Measurements from ENCODE around the gene CDK14. TPM values are rescaled to one million over a fixed set of nuclear protein-coding genes. Genes with fewer than 3 reads are reported as not detected.

Gene CDK14
- polyA plus RNA-seq, 1 donor from 2014 or later, result 25.1 TPM

GRCh38 chr7:90758933-90759562 lies 162.9 kb downstream of the CDK14 start:
- no peak overlapping the region for H2AFZ ChIP-seq (ENCODE audit: low read depth, low read length)
- H3K79me2 ChIP-seq (replicated peaks; ENCODE audit: insufficient read depth, low read length), result no peaks in the 10 kb centered on the region
- H3K9ac ChIP-seq (ENCODE audit: low read length), result no peak overlapping the region
- no peak overlapping the region for H3K4me3 ChIP-seq (ENCODE audit: low read length)
- H3F3A ChIP-seq (ENCODE audit: insufficient read depth, low read length, poor library complexity, severe bottlenecking), result no peaks in the 10 kb centered on the region
- no peaks in the 10 kb centered on the region for H3K36me3 ChIP-seq (ENCODE audit: insufficient read depth, low read length)
- H3K9me3 ChIP-seq (ENCODE audit: low read length), result no peaks in the 10 kb centered on the region
- no peak overlapping the region for H3K4me2 ChIP-seq (ENCODE audit: low read length)
- no peaks in the 10 kb centered on the region for H3K9me2 ChIP-seq (ENCODE audit: insufficient read depth, low read length)
- H3K27me3 ChIP-seq (ENCODE audit: insufficient read depth, low read depth, low read length), result no peaks in the 10 kb centered on the region
- no peaks in the 10 kb centered on the region for H4K20me1 ChIP-seq (ENCODE audit: insufficient read depth)
- TF ChIP-seq EP300 (conservative IDR thresholded peaks at IDR 0.05; ENCODE audit: poor library complexity, severe bottlenecking), result no peak
- no peak for TF ChIP-seq SMC3 (conservative IDR thresholded peaks at IDR 0.05; ENCODE audit: poor library complexity)
- no peak for TF ChIP-seq POLR2AphosphoS5 (IDR thresholded peaks at IDR 0.05)
- no peak for TF ChIP-seq CTCF (IDR thresholded peaks at IDR 0.05; ENCODE audit: poor library complexity, severe bottlenecking)
- no peak for TF ChIP-seq MXI1 (conservative IDR thresholded peaks at IDR 0.05; ENCODE audit: poor library complexity, severe bottlenecking)
- TF ChIP-seq TAF1 (IDR thresholded peaks at IDR 0.05; ENCODE audit: low read depth), result no peak
- no peak for TF ChIP-seq RAD21 (conservative IDR thresholded peaks at IDR 0.05)
- no peak for TF ChIP-seq REST (IDR thresholded peaks at IDR 0.05; ENCODE audit: borderline replicate concordance)
- no peak for TF ChIP-seq EZH2 (IDR thresholded peaks at IDR 0.05; ENCODE audit: borderline replicate concordance, insufficient read depth, low read length, poor library complexity, severe bottlenecking)
- H3K27ac ChIP-seq (ENCODE audit: low read length), result no peak overlapping the region

GRCh38 chr7:90759710-90760109 lies 163.6 kb downstream of the CDK14 start:
- no peaks in the 10 kb centered on the region for H3K9me3 ChIP-seq (ENCODE audit: low read length)
- TF ChIP-seq EZH2 (IDR thresholded peaks at IDR 0.05; ENCODE audit: borderline replicate concordance, insufficient read depth, low read length, poor library complexity, severe bottlenecking), result no peak
- no peak for TF ChIP-seq TAF1 (IDR thresholded peaks at IDR 0.05; ENCODE audit: low read depth)
- TF ChIP-seq EP300 (conservative IDR thresholded peaks at IDR 0.05; ENCODE audit: poor library complexity, severe bottlenecking), result no peak
- TF ChIP-seq POLR2AphosphoS5 (IDR thresholded peaks at IDR 0.05), result no peak
- TF ChIP-seq REST (IDR thresholded peaks at IDR 0.05; ENCODE audit: borderline replicate concordance), result no peak
- no peak for TF ChIP-seq RAD21 (conservative IDR thresholded peaks at IDR 0.05)
- TF ChIP-seq SMC3 (conservative IDR thresholded peaks at IDR 0.05; ENCODE audit: poor library complexity), result no peak
- no peak for TF ChIP-seq MXI1 (conservative IDR thresholded peaks at IDR 0.05; ENCODE audit: poor library complexity, severe bottlenecking)
- no peak for TF ChIP-seq CTCF (IDR thresholded peaks at IDR 0.05; ENCODE audit: poor library complexity, severe bottlenecking)
- H3K4me3 ChIP-seq (ENCODE audit: low read length), result no peak overlapping the region
- H4K20me1 ChIP-seq (ENCODE audit: insufficient read depth), result no peaks in the 10 kb centered on the region
- H3K79me2 ChIP-seq (replicated peaks; ENCODE audit: insufficient read depth, low read length), result no peaks in the 10 kb centered on the region
- H3F3A ChIP-seq (ENCODE audit: insufficient read depth, low read length, poor library complexity, severe bottlenecking), result no peaks in the 10 kb centered on the region
- no peak overlapping the region for H3K9ac ChIP-seq (ENCODE audit: low read length)
- no peaks in the 10 kb centered on the region for H3K36me3 ChIP-seq (ENCODE audit: insufficient read depth, low read length)
- H3K9me2 ChIP-seq (ENCODE audit: insufficient read depth, low read length), result no peaks in the 10 kb centered on the region
- no peaks in the 10 kb centered on the region for H3K27me3 ChIP-seq (ENCODE audit: insufficient read depth, low read depth, low read length)
- H3K27ac ChIP-seq (ENCODE audit: low read length), result no peak overlapping the region
- H3K4me2 ChIP-seq (ENCODE audit: low read length), result no peak overlapping the region
- no peak overlapping the region for H2AFZ ChIP-seq (ENCODE audit: low read depth, low read length)
